ENCODE data around the gene ARHGEF16.

GRCh38 chr1:3501856-3502640, 47.6 kb downstream of the ARHGEF16 start:
- TF ChIP-seq, protein P1, sequence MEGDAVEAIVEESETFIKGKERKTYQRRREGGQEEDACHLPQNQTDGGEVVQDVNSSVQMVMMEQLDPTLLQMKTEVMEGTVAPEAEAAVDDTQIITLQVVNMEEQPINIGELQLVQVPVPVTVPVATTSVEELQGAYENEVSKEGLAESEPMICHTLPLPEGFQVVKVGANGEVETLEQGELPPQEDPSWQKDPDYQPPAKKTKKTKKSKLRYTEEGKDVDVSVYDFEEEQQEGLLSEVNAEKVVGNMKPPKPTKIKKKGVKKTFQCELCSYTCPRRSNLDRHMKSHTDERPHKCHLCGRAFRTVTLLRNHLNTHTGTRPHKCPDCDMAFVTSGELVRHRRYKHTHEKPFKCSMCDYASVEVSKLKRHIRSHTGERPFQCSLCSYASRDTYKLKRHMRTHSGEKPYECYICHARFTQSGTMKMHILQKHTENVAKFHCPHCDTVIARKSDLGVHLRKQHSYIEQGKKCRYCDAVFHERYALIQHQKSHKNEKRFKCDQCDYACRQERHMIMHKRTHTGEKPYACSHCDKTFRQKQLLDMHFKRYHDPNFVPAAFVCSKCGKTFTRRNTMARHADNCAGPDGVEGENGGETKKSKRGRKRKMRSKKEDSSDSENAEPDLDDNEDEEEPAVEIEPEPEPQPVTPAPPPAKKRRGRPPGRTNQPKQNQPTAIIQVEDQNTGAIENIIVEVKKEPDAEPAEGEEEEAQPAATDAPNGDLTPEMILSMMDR (IDR thresholded peaks at IDR 0.05): no peak
- no peak for TF ChIP-seq POLR2A (IDR thresholded peaks at IDR 0.05)

Data from esophagus squamous epithelium (tissue), 4 donors.